Measurements from ENCODE around the gene ACSL1.

GRCh38 chr4:184752496-184753275 lies 73.1 kb downstream of the ACSL1 start:
- TF ChIP-seq ELF1 (tag; IDR thresholded peaks at IDR 0.05), result no peak
- no peak for TF ChIP-seq MAX (CRISPR knock-in tag; IDR thresholded peaks at IDR 0.05)
- TF ChIP-seq PATZ1 (CRISPR knock-in tag; IDR thresholded peaks at IDR 0.05; ENCODE audit: borderline replicate concordance), result no peak
- no peak for TF ChIP-seq POLR2A (conservative IDR thresholded peaks at IDR 0.05)
- TF ChIP-seq JUND (IDR thresholded peaks at IDR 0.05; ENCODE audit: borderline replicate concordance, low read depth, low read length), result no peak
- TF ChIP-seq JUND (tag; IDR thresholded peaks at IDR 0.05; ENCODE audit: borderline replicate concordance, low read depth, low read length), result no peak
- TF ChIP-seq SP1 (CRISPR knock-in tag; IDR thresholded peaks at IDR 0.05), result no peak
- TF ChIP-seq ZNF274 (IDR thresholded peaks at IDR 0.05; ENCODE audit: borderline replicate concordance, low read depth, low read length), result no peak
- no peak for TF ChIP-seq TSC22D4 (tag; IDR thresholded peaks at IDR 0.05)
- TF ChIP-seq ELK1 (CRISPR knock-in tag; IDR thresholded peaks at IDR 0.05), result no peak
- TF ChIP-seq CHD2 (IDR thresholded peaks at IDR 0.05; ENCODE audit: low read depth, low read length), result no peak

Data from K562 (cell line).